SU-DHL-6 (cell line): Measurements from ENCODE around the gene SERPINH1.

Experiments used
- EZH2phosphoT487 ChIP-seq: fragments of 200-600 bp; sonication (generic), shearing (Covaris generic); conservative IDR thresholded peaks from 2 replicates; pipeline ENCODE4 v1.6.1; 2018; ENCODE audit warnings: mild to moderate bottlenecking, antibody characterized with exemption, low read length, moderate library complexity, mixed read lengths
- TF ChIP-seq, protein P1 (sequence below): fragments of 200-600 bp; sonication (generic); IDR thresholded peaks from one replicate; pipeline ENCODE4 v1.5.1; 2017; ENCODE audit warnings: antibody characterized with exemption, mild to moderate bottlenecking, low read length, moderate library complexity; ENCODE audit not compliant: insufficient read depth, poor library complexity, severe bottlenecking

DNA sequence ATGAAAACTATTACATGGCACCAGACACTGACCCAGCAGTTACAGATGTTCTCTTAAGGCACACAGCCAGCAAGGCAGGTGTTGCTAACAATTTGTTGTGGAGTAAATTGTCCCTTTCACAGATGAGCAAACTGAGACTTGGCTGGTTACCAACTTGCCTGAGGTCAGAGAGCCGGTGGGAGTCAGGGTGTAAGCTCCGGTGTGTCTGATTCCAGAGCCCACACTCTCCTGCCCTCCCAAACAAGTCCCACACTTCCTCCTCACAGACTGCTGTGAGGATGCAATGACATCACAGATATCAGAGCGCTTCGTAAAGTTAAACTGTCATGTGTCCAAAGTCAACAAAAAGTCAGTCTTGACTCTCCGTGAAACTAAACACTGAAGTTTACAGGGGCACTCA, 48.8 kb upstream of the SERPINH1 start:
- TF ChIP-seq, protein P1, sequence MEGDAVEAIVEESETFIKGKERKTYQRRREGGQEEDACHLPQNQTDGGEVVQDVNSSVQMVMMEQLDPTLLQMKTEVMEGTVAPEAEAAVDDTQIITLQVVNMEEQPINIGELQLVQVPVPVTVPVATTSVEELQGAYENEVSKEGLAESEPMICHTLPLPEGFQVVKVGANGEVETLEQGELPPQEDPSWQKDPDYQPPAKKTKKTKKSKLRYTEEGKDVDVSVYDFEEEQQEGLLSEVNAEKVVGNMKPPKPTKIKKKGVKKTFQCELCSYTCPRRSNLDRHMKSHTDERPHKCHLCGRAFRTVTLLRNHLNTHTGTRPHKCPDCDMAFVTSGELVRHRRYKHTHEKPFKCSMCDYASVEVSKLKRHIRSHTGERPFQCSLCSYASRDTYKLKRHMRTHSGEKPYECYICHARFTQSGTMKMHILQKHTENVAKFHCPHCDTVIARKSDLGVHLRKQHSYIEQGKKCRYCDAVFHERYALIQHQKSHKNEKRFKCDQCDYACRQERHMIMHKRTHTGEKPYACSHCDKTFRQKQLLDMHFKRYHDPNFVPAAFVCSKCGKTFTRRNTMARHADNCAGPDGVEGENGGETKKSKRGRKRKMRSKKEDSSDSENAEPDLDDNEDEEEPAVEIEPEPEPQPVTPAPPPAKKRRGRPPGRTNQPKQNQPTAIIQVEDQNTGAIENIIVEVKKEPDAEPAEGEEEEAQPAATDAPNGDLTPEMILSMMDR, result no peak
- TF ChIP-seq EZH2phosphoT487, result no peak
